ENCODE data around the gene MRM3.
"Not testable (repeated sequence)": the region's sequence is repeated elsewhere in the genome, so short reads cannot be mapped to it uniquely, and the experiment has no call there.

MRM3 gene

GRCh38 chr17:753418-753817, 28.7 kb upstream of the MRM3 start:
- no peak for DNase-seq (ENCODE audit: low read depth)

DNA sequence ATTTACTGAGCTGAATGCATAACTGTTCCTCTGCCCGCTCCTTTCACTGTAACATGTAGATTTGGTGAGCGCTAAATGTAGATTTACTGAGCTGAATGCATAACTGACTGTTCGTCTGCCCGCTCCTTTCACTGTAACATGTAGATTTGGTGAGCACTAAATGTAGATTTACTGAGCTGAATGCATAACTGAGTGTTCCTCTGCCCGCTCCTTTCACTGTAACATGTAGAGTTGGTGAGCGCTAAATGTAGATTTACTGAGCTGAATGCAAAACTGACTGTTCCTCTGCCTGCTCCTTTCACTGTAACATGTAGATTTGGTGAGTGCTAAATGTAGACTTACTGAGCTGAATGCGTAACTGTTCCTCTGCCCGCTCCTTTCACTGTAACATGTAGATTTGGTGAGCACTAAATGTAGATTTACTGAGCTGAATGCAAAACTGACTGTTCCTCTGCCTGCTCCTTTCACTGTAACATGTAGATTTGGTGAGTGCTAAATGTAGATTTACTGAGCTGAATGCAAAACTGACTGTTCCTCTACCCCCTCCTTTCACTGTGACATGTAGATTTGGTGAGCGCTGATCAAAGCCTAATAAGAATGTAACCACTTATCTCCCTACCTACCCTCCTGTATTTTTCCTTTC, 26.7 kb upstream of the MRM3 start:
- not testable (repeated sequence) for DNase-seq (ENCODE audit: low read depth)

GRCh38 chr17:756010-756567, 26.1 kb upstream of the MRM3 start:
- DNase-seq (ENCODE audit: low read depth): not testable (repeated sequence)

DNA sequence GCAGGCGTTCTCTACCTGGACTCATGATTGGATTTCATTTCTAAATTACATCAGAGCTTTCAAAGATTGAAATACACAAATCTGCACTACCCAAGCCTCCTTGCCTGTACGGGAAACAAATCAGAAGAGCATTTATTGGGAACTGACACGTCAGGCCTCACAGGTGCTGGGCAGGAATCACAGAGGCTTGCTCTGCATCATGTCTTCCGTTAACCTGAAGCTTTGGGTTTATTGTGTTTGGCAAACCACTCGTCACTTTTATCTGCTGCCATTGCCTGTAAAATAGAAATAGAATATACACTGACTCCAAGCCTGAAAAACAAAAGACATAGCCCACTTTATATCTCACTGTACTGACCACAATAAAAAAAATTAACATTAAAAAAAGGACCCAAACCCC, 22.2 kb upstream of the MRM3 start:
- DNase-seq (ENCODE audit: low read depth): no peak

DNA sequence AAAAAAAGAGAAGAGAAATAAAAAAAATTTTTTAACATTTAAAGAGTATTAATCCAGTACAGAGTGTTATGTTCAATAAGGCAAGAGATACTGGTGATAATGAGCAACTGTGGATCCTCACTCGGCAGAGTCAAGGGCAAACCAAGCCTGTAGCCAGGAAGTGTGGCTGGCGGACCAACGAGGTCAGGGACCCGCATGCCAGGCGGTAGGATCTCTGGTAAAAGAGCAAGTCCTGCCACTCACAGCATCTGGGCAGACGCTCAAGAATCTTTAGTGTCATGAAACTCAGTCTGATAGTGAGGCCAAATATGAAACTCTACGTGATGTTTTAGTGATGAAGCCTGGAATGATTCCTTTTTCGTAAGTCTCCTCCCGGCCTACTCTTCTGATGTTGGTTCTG, 21.8 kb upstream of the MRM3 start:
- DNase-seq (ENCODE audit: low read depth): no peak

- no peak for DNase-seq (ENCODE audit: low read depth)
Observed at GRCh38 chr17:767076-767475, 15.1 kb upstream of the MRM3 start.

DNA sequence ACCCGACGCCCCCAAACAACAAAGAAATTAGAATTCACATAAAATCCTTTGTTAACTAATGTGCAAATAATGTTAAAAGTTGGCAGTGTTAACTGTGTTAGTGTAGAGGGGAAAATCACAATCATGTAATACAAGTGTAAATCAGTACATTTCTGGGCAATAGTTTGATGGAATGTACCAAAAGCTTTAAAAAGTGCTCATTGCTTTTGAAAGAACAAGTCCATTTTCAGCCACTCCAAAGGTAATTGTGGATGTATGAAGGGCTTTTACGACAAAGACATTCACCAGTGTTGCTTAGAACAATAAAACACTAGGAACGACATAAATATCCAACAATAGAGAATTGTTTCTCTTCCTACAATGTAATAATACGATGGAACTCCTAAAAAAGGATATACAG, 9.1 kb upstream of the MRM3 start:
- no peak for DNase-seq (ENCODE audit: low read depth)

DNA sequence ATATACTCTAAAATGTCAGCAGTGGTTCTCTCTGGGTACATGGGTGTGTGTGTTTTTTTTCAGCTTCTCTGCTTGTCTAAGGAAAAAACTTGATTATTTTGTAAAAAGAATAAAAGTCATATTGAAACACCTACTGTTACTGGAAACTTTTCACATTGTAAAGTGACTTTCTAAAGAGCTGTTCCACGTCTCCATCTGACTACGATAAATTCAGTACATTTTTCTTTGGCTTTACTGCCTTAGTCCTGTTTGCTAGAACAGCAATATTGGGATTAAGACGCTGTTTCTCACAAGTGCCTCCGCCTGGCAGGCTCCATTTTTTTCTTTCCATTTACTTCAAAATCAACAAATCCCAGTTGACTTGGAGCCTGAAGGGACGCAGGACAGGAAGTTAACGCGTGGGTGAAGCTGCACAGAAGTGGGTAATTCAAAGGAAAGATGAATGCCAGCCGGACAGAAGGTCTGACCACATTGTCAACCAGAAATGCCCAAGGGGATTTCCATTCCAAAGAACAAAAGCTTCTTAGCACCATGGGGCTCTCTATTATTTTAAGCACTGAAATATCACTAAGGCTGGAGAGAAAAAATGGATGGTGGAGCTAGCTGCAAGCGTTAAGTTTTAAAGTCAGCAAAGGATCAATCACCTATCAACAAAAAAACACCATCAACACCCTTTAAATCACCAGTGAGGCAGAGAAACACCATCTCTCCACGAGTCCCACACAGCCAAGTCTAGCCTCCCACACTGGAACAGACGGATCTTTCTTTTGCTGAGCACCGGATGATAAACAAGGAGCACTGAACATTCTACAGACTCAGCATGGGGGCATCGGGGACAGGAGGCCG, 8.5 kb upstream of the MRM3 start:
- no peak for DNase-seq (ENCODE audit: low read depth)

DNA sequence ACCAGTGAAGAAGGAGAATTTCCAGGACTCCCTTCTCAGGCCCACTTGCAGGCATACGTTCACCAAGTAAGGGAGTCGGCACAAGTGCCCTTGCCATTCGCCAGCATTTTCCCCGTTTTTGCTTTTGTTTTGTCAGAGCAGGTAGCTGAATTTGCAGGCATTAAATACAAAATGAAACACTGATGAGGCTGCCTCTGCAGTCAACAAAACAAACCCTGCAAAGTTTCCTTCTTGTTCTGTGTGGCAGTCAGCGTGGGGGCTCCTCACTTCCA, 7.9 kb upstream of the MRM3 start:
- DNase-seq (ENCODE audit: low read depth): no peak

GRCh38 chr17:778096-778495, 4.1 kb upstream of the MRM3 start:
- DNase-seq (ENCODE audit: low read depth): no peak

DNA sequence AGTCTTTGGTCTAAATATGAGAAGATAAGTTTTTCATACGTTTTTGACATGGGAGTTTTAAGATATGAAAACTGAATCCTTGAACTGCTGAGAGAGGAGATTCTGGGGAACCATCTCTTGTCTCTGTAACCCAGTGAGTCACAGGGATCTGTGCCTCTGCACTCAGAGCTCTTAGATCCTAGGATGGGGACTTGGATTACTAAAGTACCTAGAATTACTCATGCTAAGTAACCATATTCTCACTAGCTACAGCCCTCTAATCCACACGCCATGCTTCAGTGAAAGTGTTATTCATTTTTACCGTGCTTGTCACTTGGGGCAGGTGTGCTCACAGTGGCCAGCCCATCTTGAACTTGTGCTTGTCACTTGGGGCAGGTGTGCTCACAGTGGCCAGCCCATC, 2.0 kb downstream of the MRM3 start:
- no peak for DNase-seq (ENCODE audit: low read depth)

DNA sequence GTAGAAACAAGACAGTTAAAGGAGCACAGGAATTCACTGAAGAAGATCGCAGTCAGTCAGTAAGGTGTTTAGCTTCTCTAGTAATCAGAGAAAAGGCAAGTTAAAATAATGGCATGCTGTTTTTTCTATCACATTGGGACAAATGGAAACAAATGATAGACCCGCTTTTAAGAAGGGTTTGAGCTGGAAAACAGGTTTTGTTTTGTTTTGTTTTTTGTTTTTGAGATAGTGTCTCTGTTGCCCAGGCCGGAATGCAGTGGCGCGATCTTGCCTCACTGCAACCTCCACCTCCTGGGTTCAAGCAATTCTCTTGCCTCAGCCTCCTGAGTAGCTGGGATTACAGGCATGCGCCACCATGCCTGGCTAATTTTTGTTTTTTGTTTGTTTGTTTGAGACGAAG, 3.7 kb downstream of the MRM3 start:
- DNase-seq (ENCODE audit: low read depth): not testable (repeated sequence)

DNA sequence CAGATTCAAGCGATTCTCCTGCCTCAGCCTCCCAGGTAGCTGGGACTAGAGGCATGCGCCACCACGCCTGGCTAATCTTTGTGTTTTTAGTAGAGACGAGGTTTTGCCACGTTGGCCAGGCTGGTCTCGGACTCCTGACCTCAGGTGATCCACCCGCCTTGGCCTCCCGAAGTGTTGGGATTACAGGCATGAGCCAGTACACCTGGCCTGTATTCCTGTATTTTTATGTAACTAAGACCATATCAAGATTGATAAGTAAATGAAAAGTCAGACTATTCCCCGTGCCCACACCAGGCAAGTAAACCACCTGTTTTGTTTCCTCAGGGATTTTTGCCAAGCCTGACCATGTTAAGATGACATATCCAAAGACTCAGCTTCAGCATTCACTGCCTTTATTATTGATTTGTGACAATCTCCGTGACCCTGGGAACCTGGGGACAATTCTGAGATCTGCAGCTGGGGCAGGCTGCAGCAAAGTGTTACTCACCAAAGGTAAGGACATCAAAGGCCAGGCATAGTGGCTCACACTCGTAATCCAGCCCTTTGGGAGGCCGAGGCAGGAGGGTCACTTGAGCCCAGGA, 5.6 kb downstream of the MRM3 start:
- DNase-seq (ENCODE audit: low read depth): no peak

GRCh38 chr17:788551-788950, 6.4 kb downstream of the MRM3 start:
- no peak for DNase-seq (ENCODE audit: low read depth)

DNA sequence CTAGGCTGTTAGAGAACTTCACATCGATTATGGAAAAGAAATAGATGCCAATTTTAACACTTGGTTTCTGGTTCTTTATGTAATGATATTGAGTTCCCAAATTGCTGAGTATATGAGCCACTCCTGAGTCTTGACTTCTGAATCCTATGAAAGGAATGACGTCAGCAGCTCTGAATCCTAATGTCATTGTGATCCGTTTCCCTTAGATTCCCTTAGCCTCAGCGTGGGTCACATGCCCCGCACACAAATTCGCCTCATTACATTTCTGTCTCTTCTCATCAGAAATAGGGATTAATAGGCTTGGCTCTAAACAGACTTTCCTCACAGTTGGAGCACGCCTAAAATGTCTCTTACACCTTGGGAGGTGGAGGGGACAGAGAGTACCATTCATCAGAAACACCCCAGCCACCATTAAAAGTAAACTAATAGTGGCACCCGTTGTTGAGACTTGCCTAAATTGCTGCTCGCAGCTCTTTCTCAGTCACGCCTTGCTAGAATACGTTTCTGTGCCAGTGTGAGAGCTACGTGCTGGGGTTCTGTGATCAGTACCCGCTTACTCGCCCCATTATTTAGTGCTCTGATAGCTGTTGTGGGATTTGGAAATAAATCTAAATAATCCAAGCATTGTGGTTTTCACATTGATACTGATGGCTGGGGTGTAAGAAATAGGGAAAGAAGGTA, 7.1 kb downstream of the MRM3 start:
- DNase-seq (ENCODE audit: low read depth): no peak

- peak; percentile 74 for DNase-seq (ENCODE audit: low read depth)
Observed at GRCh38 chr17:789931-790873, 8.0 kb downstream of the MRM3 start.

DNA sequence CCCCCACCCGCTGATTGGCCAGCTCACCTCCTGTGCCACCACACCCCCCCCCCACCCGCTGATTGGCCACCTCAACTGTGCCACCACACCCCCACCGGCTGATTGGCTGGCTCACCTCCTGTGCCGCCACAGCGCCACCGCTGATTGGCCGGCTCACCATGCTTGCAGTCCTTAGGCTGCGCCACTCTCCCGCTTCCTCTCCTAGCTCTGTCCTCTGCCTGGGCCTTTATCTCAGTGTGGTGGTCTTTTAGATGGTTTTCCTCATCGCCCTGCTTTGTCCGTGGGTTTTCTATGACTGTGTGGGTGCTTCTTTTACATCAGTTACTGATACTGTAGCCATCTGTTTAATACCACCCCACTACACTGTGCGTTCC, 8.7 kb downstream of the MRM3 start:
- DNase-seq (ENCODE audit: low read depth): peak; percentile 29

DNA sequence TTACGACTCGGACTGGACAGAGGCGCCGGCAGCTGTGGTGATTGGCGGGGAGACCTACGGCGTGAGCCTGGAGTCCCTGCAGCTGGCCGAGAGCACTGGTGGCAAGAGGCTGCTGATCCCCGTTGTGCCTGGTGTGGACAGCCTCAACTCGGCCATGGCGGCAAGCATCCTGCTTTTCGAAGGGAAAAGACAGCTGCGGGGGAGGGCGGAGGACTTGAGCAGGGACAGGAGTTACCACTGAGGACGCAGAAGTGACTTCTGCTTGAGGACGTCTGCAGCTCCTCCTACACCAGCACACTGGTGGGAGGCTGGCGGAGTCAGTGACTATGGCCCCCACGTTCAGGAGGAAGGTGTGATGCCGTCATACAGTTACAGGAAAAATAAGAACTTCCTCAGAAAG, 9.7 kb downstream of the MRM3 start:
- no peak for DNase-seq (ENCODE audit: low read depth)

GRCh38 chr17:792277-792676, 10.1 kb downstream of the MRM3 start:
- no peak for DNase-seq (ENCODE audit: low read depth)

- peak; percentile 80 for DNase-seq (ENCODE audit: low read depth)
Observed at GRCh38 chr17:794876-795275, 12.7 kb downstream of the MRM3 start.

DNA sequence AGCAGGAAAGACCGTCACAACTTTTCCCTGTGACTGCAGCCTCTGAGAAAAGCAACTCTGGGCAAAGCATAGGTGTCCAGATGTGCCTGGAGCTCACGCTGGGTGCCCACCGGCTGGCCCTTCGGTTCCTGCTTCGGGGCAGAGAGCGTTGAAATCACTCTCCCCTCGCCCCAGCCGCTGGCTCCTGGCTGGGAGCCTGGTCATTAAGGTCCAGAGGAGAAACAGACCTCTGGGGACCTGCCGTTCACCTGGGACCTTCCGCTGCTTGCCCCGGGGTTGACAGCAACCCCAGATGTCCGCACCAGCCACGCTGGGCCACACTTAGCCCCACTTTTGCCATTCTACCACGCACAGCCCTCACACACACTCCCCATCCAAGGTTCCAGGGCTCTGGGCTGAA, 13.1 kb downstream of the MRM3 start:
- DNase-seq (ENCODE audit: low read depth): no peak

- DNase-seq (ENCODE audit: low read depth): no peak
Observed at GRCh38 chr17:795721-796120, 13.6 kb downstream of the MRM3 start.

Measured in EH (cell line).